Glomerular visceral epithelial cell (primary cell): ENCODE results near the gene GTPBP10.
"Not testable (repeated sequence)": the region's sequence is repeated elsewhere in the genome, so short reads cannot be mapped to it uniquely, and the experiment has no call there.

Experiments used
- DNase-seq: peaks from one replicate; pipeline ENCODE4 v3.0.0-alpha.2; 2016; ENCODE audit errors: extremely low spot score

Gene GTPBP10, protein sequence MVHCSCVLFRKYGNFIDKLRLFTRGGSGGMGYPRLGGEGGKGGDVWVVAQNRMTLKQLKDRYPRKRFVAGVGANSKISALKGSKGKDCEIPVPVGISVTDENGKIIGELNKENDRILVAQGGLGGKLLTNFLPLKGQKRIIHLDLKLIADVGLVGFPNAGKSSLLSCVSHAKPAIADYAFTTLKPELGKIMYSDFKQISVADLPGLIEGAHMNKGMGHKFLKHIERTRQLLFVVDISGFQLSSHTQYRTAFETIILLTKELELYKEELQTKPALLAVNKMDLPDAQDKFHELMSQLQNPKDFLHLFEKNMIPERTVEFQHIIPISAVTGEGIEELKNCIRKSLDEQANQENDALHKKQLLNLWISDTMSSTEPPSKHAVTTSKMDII

DNA sequence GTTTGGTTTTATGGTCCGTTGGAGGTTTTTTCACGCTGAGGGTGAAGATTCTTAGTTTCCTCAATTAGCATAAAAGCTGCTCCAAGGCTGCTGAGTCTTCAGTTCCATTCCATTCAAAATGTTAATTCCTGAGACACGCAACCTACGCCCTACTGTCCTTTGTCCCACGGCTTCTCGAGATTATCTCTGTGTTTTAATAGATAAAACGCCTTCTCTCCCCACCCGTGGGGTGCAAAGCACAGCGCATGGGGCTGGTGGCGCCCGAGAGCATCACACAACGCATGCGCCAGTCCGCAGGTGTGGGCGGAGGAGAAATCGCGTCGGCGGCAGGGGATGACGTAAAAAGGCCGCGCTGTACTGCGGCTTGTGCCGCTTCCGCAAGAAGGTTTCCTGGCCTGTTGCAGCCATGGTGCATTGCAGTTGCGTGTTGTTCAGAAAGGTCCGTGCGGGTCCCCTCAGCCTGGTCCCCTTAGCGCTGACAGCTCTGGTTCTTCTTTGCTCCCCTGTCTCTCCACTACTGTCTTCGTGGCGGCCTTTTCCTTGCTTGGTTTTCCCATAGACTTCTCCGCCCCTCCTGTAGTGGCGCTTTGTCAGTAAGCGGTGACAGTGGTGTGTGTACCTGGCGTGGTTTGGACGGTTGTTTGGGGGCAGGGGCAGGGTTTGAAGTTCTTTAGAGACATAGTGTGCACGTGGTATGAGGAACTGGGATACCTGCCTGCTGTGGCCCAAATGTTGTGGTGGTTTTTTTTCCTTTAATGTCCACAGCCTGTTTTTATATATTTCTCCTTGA lies at the start of gene GTPBP10:
TSS of gene GTPBP10 (plus strand) at position 381 of the 790 bp plus-strand sequence. CDS start at position 407, 26 bp downstream.
- DNase-seq, result peak; percentile 93

DNA sequence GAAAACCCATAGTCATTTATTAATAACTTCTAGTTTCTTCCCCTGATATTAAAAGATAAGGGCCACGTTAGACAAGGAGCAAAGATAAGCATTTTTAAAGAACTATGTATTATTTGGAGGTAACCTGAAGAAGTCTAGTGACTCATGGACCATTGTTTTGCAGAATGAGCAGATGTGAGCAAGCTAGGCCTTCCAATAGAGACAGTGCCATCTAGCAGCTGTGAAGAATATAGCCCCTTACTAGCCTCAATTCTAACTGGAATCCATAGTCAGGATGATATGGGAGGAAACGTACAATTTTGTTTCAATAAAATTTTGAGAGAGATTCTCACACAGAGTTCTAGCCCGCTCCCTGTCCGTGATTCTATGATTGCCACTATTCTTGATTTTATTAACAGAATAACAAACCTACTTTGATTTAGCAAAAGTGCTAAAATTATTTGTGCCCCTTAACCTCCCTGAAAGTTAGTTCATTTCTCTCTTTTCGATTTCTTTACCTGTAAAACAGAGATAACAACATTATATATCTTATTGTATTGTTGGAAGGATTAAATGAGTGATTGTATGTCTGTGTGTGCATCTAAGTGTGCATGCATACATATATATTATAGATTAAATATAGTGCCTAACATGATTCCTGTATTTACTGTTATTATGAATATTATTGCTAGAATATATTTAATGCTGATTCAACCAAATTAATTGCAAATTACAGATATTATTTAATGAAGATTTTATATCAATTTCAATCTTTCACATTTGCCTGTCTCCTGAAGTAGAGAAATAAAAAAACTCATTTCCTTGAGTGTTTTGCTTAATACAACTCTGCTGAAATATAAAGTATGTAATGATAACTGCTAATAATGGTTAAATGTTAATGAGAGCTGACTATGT lies 48.1 kb upstream of the GTPBP10 start:
- DNase-seq, result peak; percentile 46

DNA sequence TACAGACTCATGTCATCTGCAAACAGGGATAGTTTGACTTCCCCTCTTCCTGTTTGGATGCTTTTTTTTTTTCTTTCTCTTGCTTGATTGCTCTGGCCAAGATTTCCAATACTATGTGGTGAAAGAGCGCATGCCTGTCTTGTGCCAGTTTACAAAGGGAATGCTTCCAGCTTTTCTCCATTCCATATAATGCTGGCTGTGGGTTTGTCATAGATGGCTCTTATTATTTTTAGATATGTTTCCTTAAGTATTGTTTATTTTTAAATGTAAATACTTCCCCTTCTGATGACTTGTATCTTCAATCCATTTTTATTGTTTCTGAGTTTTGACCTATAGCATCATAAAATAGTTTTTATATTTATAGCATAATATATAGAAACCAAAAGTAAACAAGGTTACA lies 43.3 kb upstream of the GTPBP10 start:
- DNase-seq, result no peak

GRCh38 chr7:90309872-90310271 lies 36.6 kb upstream of the GTPBP10 start:
- DNase-seq, result no peak

DNA sequence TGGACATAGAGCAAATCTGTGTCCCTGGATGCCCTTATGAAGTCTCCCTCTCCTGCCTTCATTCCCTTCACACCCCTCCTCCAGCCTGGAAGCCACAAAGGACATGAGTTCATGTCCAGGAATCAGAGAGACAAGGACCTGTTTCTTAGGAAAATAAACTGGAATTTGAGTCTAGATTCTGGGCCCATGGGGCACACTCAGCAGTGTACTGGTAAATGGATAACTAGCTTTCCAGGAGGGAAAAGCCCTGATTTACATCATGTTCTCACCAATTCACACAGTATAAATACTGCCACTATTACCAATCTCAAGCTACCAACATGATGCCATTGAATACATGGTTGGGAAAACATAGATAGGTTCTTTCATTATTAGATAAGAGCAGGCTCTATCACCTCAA lies 35.3 kb upstream of the GTPBP10 start:
- DNase-seq, result peak; percentile 31

- no peak for DNase-seq
Measured at GRCh38 chr7:90312745-90313144, 33.8 kb upstream of the GTPBP10 start.

- no peak for DNase-seq
Measured at GRCh38 chr7:90313907-90314306, 32.6 kb upstream of the GTPBP10 start.

- no peak for DNase-seq
Measured at GRCh38 chr7:90320014-90320413, 26.5 kb upstream of the GTPBP10 start.

GRCh38 chr7:90320418-90320800 lies 26.1 kb upstream of the GTPBP10 start:
- no peak for DNase-seq

DNA sequence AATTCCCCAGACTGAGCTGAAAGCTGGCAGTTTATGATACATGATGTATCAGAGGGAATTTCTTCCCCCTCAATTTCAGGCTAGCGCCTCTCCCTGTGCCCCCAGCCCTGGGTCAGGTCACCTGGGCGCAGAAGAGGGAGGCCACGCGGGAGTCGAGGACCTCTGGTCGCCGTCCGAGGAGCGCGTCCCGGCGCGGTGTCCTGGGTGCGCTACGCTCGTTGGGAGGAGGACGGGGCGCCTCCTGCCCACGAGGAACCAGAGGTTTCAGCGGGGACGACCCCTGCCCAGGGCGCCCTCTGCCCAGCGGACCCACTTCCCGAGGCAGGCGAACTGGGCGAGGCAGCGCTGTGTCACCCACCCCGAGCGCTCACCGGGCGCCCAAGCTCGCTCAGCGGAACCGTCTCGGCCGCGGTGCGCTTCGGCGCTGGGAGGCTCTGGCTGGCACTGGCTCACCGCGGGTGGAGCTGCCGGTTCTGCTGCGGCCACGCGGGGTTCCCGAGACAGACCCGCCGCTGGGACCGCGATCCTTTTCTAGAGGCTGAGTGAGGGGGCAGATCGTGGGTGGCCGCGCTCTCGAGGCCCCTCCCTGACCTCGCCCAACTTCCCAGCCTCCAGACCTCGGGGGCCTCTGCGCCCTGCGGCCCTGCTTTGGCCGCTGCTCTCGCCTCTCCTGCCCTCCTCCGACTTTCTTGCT lies 25.6 kb upstream of the GTPBP10 start, which contains the start of gene FAM237B:
TSS of gene FAM237B (minus strand) at position 504 of the 694 bp plus-strand sequence. CDS start 1,556 bp downstream, outside the sequence.
- peak; percentile 21 for DNase-seq

- DNase-seq, result no peak
Measured at GRCh38 chr7:90322837-90323236, 23.7 kb upstream of the GTPBP10 start.

- DNase-seq, result no peak
Measured at GRCh38 chr7:90326500-90326899, 20.0 kb upstream of the GTPBP10 start.

GRCh38 chr7:90334193-90334843 lies 12.2 kb upstream of the GTPBP10 start:
- DNase-seq, result no peak

- not testable (repeated sequence) for DNase-seq
Measured at GRCh38 chr7:90334926-90335325, 11.6 kb upstream of the GTPBP10 start.

- DNase-seq, result peak; percentile 53
Measured at GRCh38 chr7:90337106-90337505, 9.4 kb upstream of the GTPBP10 start.

DNA sequence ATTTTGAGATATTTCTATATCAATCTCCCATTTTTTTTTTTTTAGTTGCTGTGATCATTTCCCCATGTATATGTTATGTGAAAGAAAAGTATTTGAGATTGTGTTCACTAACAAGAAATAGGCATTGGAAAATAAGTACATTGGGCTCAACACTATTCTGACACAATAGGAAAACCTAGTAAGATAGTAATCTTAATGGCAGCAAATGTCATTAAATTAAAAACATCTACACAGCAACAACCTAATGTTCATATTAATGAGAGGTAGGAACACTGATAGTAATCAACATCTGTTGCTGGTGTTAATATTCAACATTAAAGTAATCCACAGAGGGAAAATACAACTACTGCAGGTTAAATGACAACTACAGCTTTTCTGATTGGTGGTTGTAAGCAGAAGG lies 1.5 kb upstream of the GTPBP10 start:
- DNase-seq, result no peak

DNA sequence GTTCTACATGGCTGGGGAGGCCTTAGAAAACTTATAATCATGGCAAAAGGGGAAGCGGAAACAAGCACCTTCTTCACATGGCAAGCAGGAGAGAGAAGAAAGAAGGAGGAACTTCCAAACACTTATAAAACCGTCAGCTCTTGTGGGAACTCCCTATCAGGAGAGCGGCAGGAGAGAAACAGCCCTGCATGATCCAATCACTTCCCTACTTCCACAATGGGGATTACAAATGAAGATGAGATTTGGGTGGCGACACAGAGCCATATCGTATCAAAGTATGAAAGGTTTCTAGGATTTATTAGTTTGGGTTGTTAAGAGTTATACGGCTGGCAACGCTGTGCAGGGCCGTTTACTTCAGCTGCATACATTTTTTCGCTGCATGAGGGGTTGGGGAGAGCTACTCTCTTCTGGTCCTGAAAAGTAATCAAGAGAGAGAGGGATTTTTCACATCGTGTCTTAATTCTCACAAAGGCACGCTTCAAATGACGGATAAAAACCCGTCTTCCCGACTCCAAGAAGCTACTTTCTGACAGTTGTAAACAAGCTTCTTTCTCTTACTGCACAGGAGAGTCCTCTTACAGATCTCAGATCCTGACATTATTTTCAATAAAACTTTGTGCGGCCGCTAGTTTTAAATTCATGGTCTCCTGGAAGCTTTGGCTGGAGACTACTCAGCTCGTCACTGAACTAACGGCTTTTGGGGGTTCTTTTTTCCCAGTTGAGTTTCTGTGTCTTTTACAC lies 751 bp upstream of the GTPBP10 start:
- peak; percentile 7 for DNase-seq

- no peak for DNase-seq
Measured at GRCh38 chr7:90347759-90348158, 1.2 kb downstream of the GTPBP10 start.

DNA sequence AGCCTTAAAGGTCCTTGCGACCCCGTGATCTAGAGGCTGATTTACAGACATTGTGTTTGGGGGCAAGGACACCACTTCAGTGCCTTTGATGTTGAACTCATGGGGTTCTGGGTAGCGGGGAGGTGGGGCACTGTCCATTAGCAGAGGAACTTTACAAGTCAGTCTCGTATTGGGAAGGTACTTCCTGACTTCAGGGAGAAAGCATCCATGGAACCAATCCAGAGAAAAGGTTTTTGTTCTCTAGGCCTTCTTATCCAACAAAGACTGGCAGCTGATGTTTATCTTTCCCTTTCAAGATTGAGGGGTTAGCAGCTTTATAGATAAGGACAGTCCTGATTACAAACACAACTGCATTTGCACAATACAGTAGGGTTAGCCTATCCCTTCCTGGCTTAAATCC lies 2.8 kb downstream of the GTPBP10 start:
- no peak for DNase-seq

DNA sequence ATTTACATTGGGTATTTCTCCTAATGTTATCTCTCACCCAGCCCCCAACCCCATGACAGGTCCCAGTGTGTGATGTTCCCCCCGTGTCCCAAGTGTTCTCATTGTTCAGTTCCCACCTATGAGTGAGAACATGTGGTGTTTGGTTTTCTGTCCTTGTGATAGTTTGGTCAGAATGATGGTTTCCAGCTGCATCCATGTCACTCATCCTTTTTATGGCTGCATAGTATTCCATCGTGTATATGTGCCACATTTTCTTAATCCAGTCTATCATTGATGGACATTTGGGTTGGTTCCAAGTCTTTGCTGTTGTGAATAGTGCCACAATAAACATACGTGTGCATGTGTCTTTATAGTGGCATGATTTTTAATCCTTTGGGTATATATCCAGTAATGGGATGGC lies 3.5 kb downstream of the GTPBP10 start:
- not testable (repeated sequence) for DNase-seq
